ENCODE data around the gene NFIC. TPM values are rescaled to one million over a fixed set of nuclear protein-coding genes. Genes with fewer than 3 reads are reported as not detected.

The NFIC gene
- total and polyA plus RNA-seq, 4 donors: 12.8 to 100 (median 75.1) TPM

- no peaks in the 10 kb centered on the region for H3K36me3 ChIP-seq (ENCODE audit: control insufficient read depth in 4 of 4, insufficient read depth in 3 of 4, low read depth in 1 of 4, low read length in 3 of 4)
- H3K4me3 ChIP-seq (ENCODE audit: low read depth in 1 of 3, low read length in 3 of 3): no peak overlapping the region
- peaks cover 0 to 2% (median 0%) of the 10 kb centered on the region in 4 donors for H3K4me1 ChIP-seq (ENCODE audit: control insufficient read depth in 4 of 4, insufficient read depth in 4 of 4, low read length in 3 of 4)
- H3K27me3 ChIP-seq (ENCODE audit: control insufficient read depth in 4 of 4, insufficient read depth in 4 of 4, low read length in 3 of 4): peaks cover 0 to 4% (median 0%) of the 10 kb centered on the region in 4 donors
- H3K9me3 ChIP-seq (ENCODE audit: control insufficient read depth in 4 of 4, low read length in 3 of 4): no peaks in the 10 kb centered on the region
- WGBS: 88% methylated on average over 1 of the region's 1 CpG
- no peak overlapping the region for H3K27ac ChIP-seq (ENCODE audit: low read depth in 1 of 2, low read length in 2 of 2)
- no peak for TF ChIP-seq RXRA (IDR thresholded peaks at IDR 0.05)
- TF ChIP-seq, protein P1, sequence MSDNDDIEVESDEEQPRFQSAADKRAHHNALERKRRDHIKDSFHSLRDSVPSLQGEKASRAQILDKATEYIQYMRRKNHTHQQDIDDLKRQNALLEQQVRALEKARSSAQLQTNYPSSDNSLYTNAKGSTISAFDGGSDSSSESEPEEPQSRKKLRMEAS (IDR thresholded peaks at IDR 0.05): no peak
- TF ChIP-seq CTCF (IDR thresholded peaks at IDR 0.05; ENCODE audit: low read depth, low read length, missing input control): no peak
- TF ChIP-seq GABPA (IDR thresholded peaks at IDR 0.05 in 1 of 2, conservative IDR thresholded peaks at IDR 0.05 in 1 of 2): no peak
- no peak for TF ChIP-seq SP1 (IDR thresholded peaks at IDR 0.05)
- no peak overlapping the region for H3K9ac ChIP-seq (ENCODE audit: low read depth in 1 of 2, low read length in 2 of 2)
- DNase-seq (ENCODE audit: low spot score): no peak
Observed at GRCh38 chr19:3325451-3325850, 40.9 kb upstream of the NFIC start.

DNA sequence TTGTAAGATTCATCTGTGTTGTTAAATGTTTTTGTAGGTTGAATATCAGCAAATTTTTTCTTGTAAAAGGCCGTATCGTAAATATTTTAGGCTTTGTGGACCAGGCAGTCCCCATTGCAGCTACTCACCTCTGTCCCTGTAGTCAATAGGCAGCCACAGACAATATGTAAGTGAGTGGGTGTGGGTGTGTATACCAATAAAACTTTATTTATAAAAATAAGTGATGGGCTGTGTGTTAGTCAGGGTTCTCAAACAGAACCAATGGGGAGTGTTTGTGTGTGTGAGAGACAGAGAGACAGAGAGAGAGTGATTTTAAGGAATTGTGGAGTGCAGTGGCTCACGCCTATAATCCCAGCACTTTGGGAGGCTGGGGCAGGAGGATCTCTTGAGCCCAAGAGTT, 37.6 kb upstream of the NFIC start:
- no peak overlapping the region for H3K9ac ChIP-seq (ENCODE audit: low read depth in 1 of 2, low read length in 2 of 2)
- no peaks in the 10 kb centered on the region for H3K27me3 ChIP-seq (ENCODE audit: control insufficient read depth in 4 of 4, insufficient read depth in 4 of 4, low read length in 3 of 4)
- no peak for TF ChIP-seq EGR1 (IDR thresholded peaks at IDR 0.05; ENCODE audit: low read depth in 2 of 2)
- TF ChIP-seq HNF4G (IDR thresholded peaks at IDR 0.05): no peak
- no peak for TF ChIP-seq FOXA2 (IDR thresholded peaks at IDR 0.05)
- no peak for TF ChIP-seq REST (IDR thresholded peaks at IDR 0.05)
- TF ChIP-seq, protein P1 (IDR thresholded peaks at IDR 0.05): no peak
- no peak for TF ChIP-seq HNF4A (conservative IDR thresholded peaks at IDR 0.05)
- TF ChIP-seq RXRA (IDR thresholded peaks at IDR 0.05): no peak
- TF ChIP-seq YY1 (IDR thresholded peaks at IDR 0.05): no peak
- TF ChIP-seq GABPA (IDR thresholded peaks at IDR 0.05 in 1 of 2, conservative IDR thresholded peaks at IDR 0.05 in 1 of 2): no peak
- TF ChIP-seq FOXA1 (IDR thresholded peaks at IDR 0.05): no peak
- no peak for TF ChIP-seq CTCF (IDR thresholded peaks at IDR 0.05; ENCODE audit: low read depth, low read length, missing input control)
- no peaks in the 10 kb centered on the region for H3K36me3 ChIP-seq (ENCODE audit: control insufficient read depth in 4 of 4, insufficient read depth in 3 of 4, low read depth in 1 of 4, low read length in 3 of 4)
- H3K4me3 ChIP-seq (ENCODE audit: low read depth in 1 of 3, low read length in 3 of 3): no peak overlapping the region
- DNase-seq (ENCODE audit: low spot score): no peak
- no peak overlapping the region for H3K27ac ChIP-seq (ENCODE audit: low read depth in 1 of 2, low read length in 2 of 2)
- H3K9me3 ChIP-seq (ENCODE audit: control insufficient read depth in 4 of 4, low read length in 3 of 4): no peaks in the 10 kb centered on the region
- 97% methylated on average over 3 of the region's 3 CpGs for WGBS
- H3K4me1 ChIP-seq (ENCODE audit: control insufficient read depth in 4 of 4, insufficient read depth in 4 of 4, low read length in 3 of 4): peaks cover 0 to 11% (median 8%) of the 10 kb centered on the region in 4 donors
